Mesodermal cell (in vitro differentiated cells): Measurements from ENCODE around the gene CA5A.
A peak's percentile ranks its signal among the peaks of the same experiment; 100 is the strongest.

ENCODE experiments used
- H3K27ac ChIP-seq: 2 replicates; pipeline ENCODE4 v1.7.0; 2013; ENCODE audit warnings: mild to moderate bottlenecking, low read depth, low read length, moderate library complexity; ENCODE audit not compliant: severe bottlenecking
- H3K36me3 ChIP-seq: 2 replicates; pipeline ENCODE4 v1.7.1; 2013; ENCODE audit warnings: mild to moderate bottlenecking, low read length, moderate library complexity; ENCODE audit not compliant: control insufficient read depth, insufficient read depth
- H3K4me1 ChIP-seq: one replicate; pipeline ENCODE4 v1.7.1; 2013; ENCODE audit warnings: mild to moderate bottlenecking, low read length; ENCODE audit not compliant: insufficient read depth, control insufficient read depth, poor library complexity, severe bottlenecking
- H3K4me3 ChIP-seq: 2 replicates; pipeline ENCODE4 v1.7.0; 2013; ENCODE audit warnings: low read length, control low read depth, mild to moderate bottlenecking; ENCODE audit not compliant: insufficient read depth, poor library complexity, severe bottlenecking; ENCODE audit errors: extremely low read depth
- H3K9me3 ChIP-seq: 2 replicates; pipeline ENCODE4 v1.7.1; 2013; ENCODE audit warnings: mild to moderate bottlenecking, low read length, moderate library complexity; ENCODE audit not compliant: control insufficient read depth
- WGBS, 2 experiments: methylation state at CpG; one replicate each; pipeline ENCODE4 v1.1.5; 2013; ENCODE audit warnings: missing lambda C conversion rate in 2 of 2; ENCODE audit not compliant: insufficient coverage in 2 of 2; 5-methylcytosine and 5-hydroxymethylcytosine counted together

Gene CA5A

GRCh38 chr16:87978127-87978526 is 41.8 kb upstream of the CA5A start:
- H3K9me3 ChIP-seq, result no peaks in the 10 kb centered on the region
- no peaks in the 10 kb centered on the region for H3K4me1 ChIP-seq
- no peak overlapping the region for H3K27ac ChIP-seq
- WGBS, 2 experiments, result 94% methylated on average over 2 of the region's 5 CpGs; no CpG with 5 or more reads in 1 of the 2 experiments
- peaks cover 30% of the 10 kb centered on the region for H3K36me3 ChIP-seq
- no peak overlapping the region for H3K4me3 ChIP-seq

- 93% methylated on average over 2 of the region's 3 CpGs; no CpG with 5 or more reads in 1 of the 2 experiments for WGBS, 2 experiments
- no peak overlapping the region for H3K27ac ChIP-seq
- H3K36me3 ChIP-seq, result peaks cover 24% of the 10 kb centered on the region
Observed at GRCh38 chr16:87976665-87977064, 40.3 kb upstream of the CA5A start.

GRCh38 chr16:87974178-87974577 is 37.8 kb upstream of the CA5A start:
- Histone ChIP-seq H3K27ac (no peak overlapping the region), H3K36me3 (peaks cover 30% of the 10 kb centered on the region), H3K4me1 (no peaks in the 10 kb centered on the region), H3K4me3 (no peak overlapping the region), H3K9me3 (peaks cover 12% of the 10 kb centered on the region)
- 86 to 88% methylated on average over 8 of the region's 9 CpGs for WGBS, 2 experiments

More at GRCh38 chr16:87976665-87977064, 40.3 kb upstream of the CA5A start:
- Histone ChIP-seq H3K4me3 (no peak overlapping the region), H3K4me1 (no peaks in the 10 kb centered on the region), H3K9me3 (peaks cover 2% of the 10 kb centered on the region)

GRCh38 chr16:87973717-87974116 is 37.4 kb upstream of the CA5A start:
- Histone ChIP-seq H3K9me3 (peaks cover 12% of the 10 kb centered on the region), H3K36me3 (peaks cover 30% of the 10 kb centered on the region), H3K27ac (no peak overlapping the region), H3K4me3 (no peak overlapping the region), H3K4me1 (no peaks in the 10 kb centered on the region)
- 75 to 93% methylated on average over 1 of the region's 3 CpGs for whole genome bisulfite sequencing, 2 experiments

- 92% methylated on average over 2 of the region's 2 CpGs; no CpG with 5 or more reads in 1 of the 2 experiments for WGBS, 2 experiments
- no peak overlapping the region for H3K4me3 ChIP-seq
Observed at GRCh38 chr16:87971933-87972332, 35.6 kb upstream of the CA5A start.

GRCh38 chr16:87970186-87970585 is 33.9 kb upstream of the CA5A start:
- H3K4me1 ChIP-seq, result peaks cover 9% of the 10 kb centered on the region
- H3K4me3 ChIP-seq, result no peak overlapping the region
- H3K36me3 ChIP-seq, result peaks cover 20% of the 10 kb centered on the region
- H3K9me3 ChIP-seq, result peaks cover 12% of the 10 kb centered on the region
- no peak overlapping the region for H3K27ac ChIP-seq
- 91 to 100% methylated on average over 1 to 2 of the region's 3 CpGs for WGBS, 2 experiments

More at GRCh38 chr16:87971933-87972332, 35.6 kb upstream of the CA5A start:
- peaks cover 30% of the 10 kb centered on the region for H3K36me3 ChIP-seq
- peaks cover 12% of the 10 kb centered on the region for H3K9me3 ChIP-seq
- no peak overlapping the region for H3K27ac ChIP-seq
- H3K4me1 ChIP-seq, result peaks cover under 1% of the 10 kb centered on the region

- H3K4me3 ChIP-seq, result no peak overlapping the region
- no peak overlapping the region for H3K27ac ChIP-seq
- peaks cover 9% of the 10 kb centered on the region for H3K4me1 ChIP-seq
- 93 to 95% methylated on average over 4 to 6 of the region's 7 CpGs for WGBS, 2 experiments
- H3K9me3 ChIP-seq, result peaks cover 12% of the 10 kb centered on the region
- peaks cover 18% of the 10 kb centered on the region for H3K36me3 ChIP-seq
Observed at GRCh38 chr16:87968541-87968940, 32.2 kb upstream of the CA5A start.

GRCh38 chr16:87966685-87967185 is 30.4 kb upstream of the CA5A start:
- Histone ChIP-seq H3K9me3 (peaks cover 10% of the 10 kb centered on the region), H3K36me3 (peaks cover 14% of the 10 kb centered on the region), H3K4me3 (no peak overlapping the region), H3K27ac (peak overlapping the region; percentile 26), H3K4me1 (peaks cover 9% of the 10 kb centered on the region)
- WGBS, 2 experiments, result 46 to 67% methylated on average over 8 to 9 of the region's 14 CpGs

- Histone ChIP-seq H3K9me3 (peaks cover 6% of the 10 kb centered on the region), H3K36me3 (peaks cover 12% of the 10 kb centered on the region), H3K27ac (no peak overlapping the region), H3K4me1 (peaks cover 9% of the 10 kb centered on the region), H3K4me3 (no peak overlapping the region)
- WGBS, 2 experiments, result 82 to 94% methylated on average over 4 of the region's 5 CpGs
Observed at GRCh38 chr16:87966064-87966645, 29.8 kb upstream of the CA5A start.

- Histone ChIP-seq H3K4me1 (peaks cover 9% of the 10 kb centered on the region), H3K36me3 (peaks cover 10% of the 10 kb centered on the region), H3K9me3 (no peaks in the 10 kb centered on the region), H3K27ac (no peak overlapping the region), H3K4me3 (no peak overlapping the region)
- WGBS, 2 experiments, result 67 to 96% methylated on average over 1 to 6 of the region's 11 CpGs
Observed at GRCh38 chr16:87965417-87965816, 29.1 kb upstream of the CA5A start.

GRCh38 chr16:87964049-87964659 is 27.8 kb upstream of the CA5A start:
- Histone ChIP-seq H3K4me1 (peaks cover 9% of the 10 kb centered on the region), H3K27ac (no peak overlapping the region), H3K4me3 (no peak overlapping the region), H3K9me3 (no peaks in the 10 kb centered on the region), H3K36me3 (peaks cover 8% of the 10 kb centered on the region)
- WGBS, 2 experiments, result 84% methylated on average over 16 to 19 of the region's 19 CpGs
